Astrocyte of the hippocampus (primary cell): ENCODE measurements around the gene CIROP.
A peak's percentile ranks its signal among the peaks of the same experiment; 100 is the strongest.

ENCODE experiments used
- DNase-seq: peaks from one replicate; pipeline ENCODE4 v3.0.0; 2011; ENCODE audit warnings: low read depth, low spot score

Gene CIROP

DNA sequence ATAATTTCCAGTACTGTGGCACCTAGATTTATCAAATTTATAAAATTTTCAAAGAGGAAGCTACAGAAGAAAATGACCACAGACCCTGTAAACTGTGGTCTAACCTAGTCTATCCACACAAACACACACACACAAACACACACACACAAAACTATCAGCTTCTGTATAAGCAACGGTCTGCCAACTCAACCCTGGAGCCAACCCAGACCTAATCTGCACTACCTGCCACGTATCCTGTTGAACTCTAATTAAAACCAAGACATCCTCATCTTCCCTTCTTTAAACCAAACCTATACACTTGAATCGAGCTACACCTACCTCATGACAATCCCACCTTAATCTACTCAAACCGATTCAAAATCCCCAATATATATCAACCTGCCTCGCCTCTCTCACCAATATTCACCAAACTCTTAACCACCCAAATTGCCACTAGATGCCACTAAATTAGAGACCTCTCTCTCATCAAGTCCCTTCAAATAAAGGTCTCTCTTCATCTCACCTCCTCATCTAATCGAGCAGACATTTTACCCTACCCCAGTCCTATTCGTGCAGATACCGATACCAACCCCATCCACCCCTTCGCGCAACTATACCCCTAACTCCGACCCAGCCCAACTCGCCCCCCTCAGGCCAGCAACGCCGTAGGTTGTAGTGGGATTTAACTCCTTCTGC lies 10.7 kb downstream of the CIROP start:
- peak; percentile 28 for DNase-seq

DNA sequence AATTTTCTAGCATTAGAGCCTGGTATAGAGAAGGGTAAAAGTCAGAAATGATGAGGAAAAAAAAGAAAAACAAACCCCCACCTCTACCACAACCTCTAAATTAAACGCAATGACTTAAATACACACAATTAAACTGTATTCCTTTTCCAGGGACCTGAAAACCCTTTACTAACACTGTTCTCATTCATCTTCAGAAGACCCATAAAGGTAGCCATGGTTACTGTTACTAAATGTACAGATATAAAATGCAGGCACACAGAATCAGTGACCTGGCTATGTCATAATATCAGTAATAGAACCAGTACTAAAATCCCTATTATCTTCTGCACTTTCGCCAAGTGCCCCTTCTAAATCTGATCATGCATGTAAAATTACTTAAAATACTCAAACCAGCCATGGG lies 11.3 kb downstream of the CIROP start:
- no peak for DNase-seq

DNA sequence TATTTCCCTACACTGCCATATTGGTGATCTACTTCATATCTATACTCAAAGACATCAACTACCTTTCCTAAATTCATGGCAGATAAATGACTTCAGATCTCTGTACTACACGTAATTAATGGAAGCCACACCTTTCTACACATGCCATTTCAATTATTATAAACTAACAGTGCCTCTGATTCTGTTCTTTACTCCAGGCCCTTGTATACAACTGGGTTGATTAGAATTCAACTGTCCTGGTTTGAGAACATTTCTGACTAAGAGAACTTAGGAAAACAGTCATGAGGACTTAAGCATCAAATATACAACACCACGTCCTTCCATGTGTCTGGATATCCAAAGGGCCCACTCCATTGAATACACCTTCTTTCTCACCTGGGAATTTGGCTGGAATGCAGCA lies 11.7 kb downstream of the CIROP start:
- DNase-seq: no peak

DNA sequence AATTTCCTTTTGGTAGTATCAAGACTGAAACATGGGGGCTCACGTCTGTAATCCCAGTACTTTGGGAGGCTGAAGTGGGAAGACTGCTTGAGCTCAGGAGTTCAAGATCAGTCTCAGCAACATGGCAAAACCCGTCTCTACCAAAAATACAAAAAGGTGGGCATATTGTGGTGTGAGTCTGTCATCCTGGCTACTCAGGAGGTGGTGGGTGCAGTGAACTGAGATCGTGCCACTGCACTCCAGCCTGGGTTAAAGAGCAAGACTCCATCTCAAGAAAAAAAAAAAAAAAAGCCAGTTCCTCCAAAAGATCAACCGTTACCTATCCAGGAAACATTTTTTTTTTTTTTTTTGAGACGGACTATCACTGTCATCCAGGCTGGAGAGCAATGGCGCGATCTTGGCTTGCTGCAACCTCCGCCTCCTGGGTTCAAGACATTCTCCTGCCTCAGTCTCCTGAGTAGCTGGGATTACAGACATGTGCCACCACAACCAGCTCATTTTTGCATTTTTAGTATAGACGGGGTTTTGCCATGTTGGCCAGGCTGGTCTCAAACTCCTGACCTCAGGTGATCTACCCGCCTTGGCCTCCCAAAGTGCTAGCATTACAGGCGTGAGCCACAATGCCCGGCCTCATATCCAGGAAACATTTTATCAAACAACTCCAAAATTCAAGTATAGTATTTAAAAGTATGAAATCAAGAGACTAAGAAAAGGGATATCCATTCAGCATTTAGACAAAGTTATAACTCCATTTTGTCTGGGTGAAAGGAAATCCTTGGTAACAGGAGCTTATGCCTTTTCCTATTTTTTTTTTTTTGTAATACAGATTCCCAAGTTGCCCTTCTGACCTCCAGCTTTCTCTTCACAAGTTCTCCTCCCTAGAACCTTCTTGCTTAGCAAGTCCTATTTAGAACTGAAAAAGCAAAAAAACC lies 13.2 kb downstream of the CIROP start:
- DNase-seq: no peak

DNA sequence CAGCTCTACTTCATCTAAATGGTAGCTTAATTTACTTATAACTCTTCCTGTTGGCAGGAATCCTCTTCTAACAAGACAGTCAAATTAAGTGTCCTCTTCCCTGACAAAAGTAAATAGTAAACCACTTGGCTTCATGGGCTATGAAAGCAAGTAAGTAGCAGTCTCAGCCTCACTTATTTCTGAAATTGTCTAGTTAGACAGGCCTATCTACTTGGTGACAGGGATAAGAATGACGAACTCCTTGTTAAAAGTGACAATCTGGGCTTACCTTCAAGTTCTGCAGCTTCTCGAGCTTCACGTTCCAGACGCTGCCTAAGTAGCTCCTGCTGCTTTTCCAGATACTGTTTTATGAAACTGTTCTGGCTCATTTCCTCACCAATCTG lies 14.5 kb downstream of the CIROP start:
- no peak for DNase-seq

DNA sequence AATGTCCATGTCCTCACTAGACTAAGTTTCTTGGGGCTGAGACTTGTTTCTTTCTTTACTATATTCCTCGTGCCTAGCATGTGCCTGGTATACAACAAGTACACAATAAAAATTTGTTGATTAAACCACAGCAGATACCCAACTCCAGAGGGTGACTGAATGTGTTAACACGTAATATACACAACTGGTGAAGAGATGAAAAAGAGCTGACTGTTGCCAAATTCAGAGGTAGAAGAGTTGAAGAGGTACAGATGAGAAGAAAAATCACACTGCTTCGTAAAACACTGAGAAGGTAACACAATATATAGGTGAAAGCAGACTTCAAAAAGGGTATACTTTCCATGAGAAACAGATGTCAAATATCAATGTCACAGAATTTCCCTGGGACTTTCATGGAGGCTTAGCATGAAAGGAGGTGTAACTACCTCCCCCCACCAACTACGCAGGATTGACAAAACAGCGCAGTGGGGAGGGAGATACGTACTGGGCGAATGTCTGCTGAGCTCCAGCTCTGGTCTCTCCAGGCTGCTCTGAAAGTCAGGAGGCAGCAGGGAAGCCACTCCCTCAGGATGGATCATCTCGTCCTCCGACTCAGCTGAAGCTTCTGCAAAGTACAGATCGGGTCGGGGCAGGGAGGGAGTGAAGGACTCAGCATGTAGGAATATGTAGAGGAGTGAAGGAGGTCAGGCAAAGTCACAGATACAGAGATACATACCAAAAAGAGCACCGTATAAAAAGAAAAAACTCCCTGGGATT lies 15.1 kb downstream of the CIROP start:
- no peak for DNase-seq

DNA sequence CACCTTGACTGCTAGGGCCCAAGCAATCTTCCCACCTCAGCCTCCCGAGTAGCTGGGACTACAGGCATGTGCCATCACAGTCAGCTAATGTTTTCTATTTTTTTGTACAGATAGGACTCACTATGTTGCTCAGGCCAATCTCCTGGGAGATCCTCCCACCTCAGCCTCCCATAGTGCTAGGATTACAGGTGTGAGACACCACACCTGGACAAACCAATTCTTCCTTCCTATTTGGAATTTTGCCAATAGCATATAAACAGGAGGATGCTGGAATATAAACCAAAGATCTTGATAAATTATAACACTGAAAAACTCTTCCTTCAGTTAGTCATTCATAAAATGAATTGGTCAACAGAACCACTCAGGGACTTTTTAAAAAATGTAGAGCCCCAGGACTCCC lies 18.2 kb downstream of the CIROP start:
- no peak for DNase-seq

DNA sequence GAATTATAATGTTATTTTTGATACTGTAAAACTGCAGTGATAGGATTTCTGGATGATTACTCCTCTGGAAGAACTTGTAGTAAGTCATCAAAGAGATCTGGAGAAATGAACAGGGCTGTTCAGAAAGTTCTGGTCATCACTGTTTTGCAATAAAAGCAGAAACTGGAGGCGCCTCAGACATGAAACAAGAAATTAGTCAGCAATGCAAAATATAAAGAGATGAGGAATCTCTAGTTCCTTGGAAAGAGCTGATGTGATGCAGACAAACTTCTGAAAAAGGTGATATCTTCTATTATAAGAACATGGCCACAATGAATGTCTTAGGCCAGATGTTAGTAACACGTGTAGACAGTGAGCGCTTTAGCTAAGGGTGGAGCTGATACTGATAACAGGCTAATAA lies 19.3 kb downstream of the CIROP start:
- no peak for DNase-seq

DNA sequence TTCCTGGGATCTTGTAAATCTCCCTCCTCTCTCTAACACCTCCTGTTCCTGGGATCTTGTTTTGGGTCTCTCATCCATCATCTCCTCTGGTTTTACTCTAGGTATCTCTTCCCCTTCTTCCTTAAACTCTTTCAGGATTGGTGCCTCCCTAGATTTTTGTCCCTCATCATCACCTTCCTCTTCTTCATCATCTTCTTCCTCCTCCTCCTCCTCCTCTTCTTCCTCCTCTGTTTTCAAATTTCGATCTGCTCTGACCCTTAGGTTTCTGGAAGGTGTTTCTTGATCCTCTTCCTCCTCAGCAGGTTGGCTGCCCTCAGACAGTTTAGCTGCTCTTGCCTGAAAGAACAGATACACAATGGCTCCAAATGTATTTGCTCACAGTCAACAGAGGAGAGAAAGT lies 24.3 kb downstream of the CIROP start:
- DNase-seq: no peak

DNA sequence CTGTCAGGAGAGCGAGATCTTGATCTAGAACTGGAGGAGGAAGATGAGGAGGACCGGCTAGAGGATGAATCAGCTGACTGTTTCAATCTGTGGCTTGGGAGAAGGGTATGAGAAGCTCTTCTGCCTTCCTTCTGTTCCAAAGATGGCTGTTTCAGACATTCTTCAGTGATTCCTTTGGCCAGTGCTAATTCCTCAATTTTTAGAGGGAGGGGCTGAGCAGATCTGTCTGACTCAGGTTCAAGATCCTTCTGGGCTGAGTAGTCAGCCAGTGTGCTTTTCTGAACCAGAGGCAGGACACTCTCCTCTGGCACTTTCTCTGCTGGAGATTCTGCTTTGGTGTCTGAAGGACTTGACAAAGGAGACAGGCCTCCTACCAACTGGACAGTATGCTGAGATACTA lies 25.1 kb downstream of the CIROP start:
- peak; percentile 20 for DNase-seq

DNA sequence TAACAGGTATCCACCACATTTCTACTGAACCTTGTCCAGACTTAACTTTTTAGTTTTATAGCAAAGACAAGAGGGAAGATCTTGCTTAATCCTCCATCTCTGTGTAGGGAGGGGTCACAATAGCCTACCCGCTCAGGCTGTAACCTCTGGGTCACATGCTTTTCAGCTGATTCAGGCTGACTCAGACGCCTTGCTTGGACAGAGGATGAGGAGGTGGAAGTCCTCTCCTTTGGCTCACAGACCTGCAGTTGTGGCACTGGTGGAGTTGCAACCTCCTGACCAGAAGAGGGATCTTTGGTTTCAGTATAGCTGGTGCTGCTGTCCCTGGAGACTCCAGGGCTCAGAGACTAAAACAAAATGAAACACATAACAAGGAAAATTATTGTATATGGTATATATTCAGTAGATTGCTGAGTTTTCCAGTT lies 26.1 kb downstream of the CIROP start:
- peak; percentile 74 for DNase-seq

DNA sequence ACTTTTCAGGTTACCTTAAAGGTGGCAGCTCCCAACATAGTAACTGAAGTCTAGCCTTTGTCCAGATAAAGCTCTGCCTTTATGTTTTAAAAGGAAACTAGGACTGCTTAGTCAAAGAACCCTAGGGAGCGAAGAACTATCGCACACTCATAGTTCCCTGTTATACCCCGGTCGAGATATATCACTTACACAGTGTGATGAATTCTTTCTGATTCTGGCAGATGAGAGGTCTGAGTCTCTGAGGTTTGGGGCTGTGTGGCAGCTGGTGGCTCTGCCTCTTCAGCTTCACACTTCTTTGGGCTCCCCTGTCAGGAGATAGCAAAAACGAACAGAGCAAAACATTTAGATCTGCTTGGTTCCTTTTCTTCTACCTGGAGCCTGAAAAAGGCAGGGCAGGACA lies 26.8 kb downstream of the CIROP start:
- DNase-seq: no peak

DNA sequence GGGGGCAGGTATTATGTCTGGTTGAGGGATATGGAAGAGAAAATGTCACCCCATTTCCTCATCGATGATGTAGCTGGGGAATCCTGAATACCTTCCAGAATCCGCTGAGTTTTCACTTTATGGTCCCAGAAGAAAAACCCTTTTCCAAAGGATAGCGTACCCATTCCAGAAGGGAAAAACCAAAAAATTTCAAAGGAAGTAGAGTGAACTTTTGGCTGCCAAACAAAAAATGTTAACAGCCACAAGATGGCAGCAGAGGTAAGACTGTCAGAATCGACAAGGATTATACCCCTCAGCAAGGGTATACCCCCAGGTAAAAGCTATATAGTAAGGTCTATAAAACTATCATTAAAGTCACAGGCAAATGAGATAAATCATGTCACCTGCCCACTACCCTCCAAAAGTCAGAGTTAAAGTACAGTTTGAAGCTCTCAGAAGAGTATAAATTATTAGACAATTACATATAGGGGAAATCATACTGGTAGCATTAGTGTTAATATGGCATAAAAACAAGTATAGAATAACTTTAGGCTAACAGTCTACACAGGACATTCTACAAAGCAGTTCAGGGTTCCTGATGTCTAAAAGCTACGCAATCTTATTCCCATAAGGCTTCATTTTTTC lies 27.9 kb downstream of the CIROP start:
- peak; percentile 49 for DNase-seq

DNA sequence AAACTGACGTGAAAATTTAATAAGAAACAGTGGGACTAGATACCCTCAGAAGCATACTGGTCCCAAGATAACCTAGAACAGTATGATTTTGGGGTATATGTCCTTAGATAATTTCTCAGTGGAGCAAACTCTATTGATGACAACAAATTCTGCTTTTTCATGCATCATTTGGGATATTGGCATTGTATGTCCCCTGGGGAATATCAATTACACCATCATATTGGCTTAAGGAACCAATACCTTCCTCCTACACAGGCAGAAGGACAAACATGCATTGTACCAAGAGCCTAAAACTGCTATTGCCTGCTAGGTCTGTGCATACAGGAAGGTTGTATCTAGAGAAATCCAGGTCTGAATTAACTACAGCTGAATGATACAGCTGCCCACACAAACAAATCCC lies 29.9 kb downstream of the CIROP start:
- DNase-seq: no peak

DNA sequence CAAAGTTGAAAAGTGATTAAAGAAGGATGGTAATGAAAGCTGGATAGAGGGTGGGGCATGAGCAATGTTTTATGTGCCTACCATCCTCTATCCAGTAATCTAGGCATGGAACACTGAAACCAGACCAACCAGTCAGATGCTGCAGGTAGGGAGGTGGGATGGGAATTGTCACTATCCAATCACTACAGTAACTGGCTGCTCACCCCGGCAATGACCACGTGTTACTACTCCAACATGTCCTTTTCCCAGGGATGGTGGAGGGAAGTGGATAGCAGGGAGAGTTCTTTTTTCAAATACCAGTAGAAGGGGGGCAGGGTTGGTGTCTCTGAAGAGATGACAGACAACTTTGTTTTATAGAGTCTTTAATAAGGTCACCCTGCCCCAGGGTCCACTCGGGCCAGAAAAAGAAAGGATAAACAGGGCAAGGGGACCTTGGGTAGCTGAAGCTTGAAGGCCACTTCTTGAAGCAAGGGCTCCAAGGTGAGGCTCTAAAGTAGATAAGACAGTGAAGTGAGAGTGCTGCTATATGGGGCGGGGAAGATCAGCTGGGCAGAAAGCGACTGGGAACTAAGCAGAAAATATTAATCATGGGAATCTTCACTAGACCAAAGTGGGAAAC lies 32.8 kb downstream of the CIROP start:
- DNase-seq: peak; percentile 22

DNA sequence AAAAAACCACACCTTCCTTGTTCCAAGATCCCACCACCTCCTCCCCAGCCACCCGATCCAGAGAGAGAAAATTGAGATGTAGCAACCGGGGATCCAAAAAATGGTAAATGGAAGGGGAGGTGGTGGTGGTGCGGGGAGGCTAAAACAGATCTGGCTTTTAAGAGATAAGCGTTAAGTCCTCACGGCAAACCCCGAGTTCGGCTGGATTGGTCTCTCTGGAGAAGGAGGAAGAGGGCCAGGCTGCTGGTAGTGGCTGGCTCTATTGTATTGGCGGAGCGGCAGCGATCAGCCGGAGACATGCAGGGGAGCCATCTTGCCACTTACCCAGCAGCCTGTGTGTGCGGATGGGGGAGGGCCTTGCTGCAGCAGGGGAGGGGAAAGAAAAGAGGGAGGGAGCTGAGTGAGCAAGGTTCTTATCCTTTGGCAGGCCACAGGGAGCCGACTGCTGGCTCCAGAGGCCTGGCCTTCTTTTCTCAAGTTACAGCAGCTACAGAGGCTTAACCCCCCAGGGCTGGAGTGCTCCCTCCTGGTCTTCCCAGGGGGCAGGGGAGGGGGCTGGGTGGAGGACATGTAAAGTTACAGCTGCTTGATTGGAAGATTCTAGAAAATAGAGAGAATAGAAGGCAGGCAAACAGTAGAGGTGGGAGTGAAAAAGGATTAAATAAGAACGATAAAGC lies 33.4 kb downstream of the CIROP start:
- peak; percentile 95 for DNase-seq

DNA sequence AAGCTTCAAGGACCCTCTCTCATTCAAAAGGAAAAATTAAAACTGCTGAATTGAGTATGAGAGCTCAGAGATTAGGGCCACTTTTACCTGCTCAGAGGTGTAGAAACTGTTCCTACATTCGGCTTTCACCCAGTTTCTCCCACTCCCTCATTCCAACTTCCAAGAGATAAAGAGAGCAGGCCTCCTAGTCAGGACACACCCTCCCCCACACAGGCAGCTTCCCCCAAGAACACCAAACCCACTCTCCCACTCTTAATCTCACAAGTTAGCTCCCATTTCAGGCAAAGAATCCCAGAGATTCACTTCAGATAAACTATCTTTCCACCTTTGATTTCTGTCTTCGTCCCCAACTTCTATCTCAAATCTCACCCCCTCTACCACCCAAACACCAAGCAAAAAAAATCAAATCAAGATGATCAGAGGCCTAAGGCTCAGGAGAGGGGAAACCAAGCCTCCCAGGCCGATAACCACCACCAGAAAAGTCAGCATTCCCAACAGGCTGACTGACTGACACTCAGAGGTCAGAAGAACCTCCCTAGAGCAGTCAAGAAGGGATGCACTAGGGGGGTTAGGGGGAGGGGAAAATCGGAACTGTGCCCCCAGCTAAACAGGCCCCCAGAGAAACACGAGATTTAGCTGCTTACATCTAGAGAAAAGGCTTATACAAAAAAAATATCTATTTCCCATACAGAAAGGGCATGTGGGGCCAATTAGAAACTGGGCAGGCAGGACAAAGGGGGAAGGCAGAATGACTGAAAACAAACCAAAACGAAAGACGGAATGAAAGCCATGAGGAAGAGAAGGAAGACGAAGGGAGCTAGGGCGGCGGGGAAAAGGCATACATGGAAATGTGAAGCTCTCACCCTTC lies 34.3 kb downstream of the CIROP start:
- DNase-seq: peak; percentile 21

DNA sequence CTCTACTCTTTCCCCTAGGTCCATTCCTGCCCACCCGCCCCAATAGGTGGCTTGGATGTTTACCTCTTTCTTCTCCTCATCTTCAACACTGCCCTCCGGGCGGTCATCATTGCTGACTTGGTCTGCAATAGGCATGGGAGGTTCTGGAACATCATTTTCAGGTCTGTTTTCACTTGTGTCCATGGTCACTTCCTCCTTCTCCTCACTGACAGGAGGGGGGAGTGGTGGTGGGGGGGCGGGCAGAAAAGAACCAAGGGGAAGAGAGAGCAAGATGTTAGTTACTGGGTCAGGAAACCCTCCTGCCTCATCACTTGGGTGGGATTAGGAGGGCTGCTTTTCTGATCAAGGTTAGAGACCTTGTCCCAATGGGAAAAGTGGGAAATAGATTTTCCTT lies 35.4 kb downstream of the CIROP start:
- no peak for DNase-seq

DNA sequence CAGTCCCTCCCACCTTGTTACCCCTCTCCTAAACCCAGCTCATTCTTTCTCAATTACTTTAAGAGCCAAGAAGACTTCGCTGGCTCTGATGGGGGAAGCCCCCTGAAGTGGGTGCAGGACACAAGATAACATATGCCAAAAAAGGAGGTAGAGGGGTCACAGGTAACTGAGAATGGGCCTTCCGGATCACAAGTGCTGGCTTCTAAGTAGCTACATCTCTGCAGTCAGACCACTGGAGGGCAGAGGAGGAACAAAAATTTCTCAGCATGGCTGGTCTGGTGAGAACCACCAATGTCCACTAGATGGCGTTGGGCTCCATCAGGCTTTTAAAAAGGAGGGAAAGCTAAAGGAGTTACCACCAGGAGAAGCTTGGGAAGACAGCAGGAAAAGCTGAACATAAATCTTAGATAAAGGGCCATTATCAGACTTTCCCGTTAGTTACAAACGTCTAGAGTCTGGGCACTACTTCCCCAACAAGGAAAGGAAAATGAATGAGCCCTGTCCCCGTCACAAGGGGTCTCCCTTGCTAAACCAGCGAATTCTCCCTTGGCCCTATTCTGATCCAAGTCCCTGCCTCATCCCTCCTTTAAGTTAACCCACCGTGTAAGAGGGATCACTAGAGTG lies 35.9 kb downstream of the CIROP start:
- DNase-seq: peak; percentile 94
